Neutrophil (primary cell): ENCODE measurements around the gene LPGAT1.

Experiments
- H3K27ac ChIP-seq: fragments of 200-600 bp; sonication (generic); 2 replicates; pipeline ENCODE4 v1.5.1; 2016; ENCODE audit warnings: mild to moderate bottlenecking, moderate library complexity
- H3K27me3 ChIP-seq: fragments of 200-600 bp; sonication (generic); 2 replicates; pipeline ENCODE4 v1.6.0; 2016; ENCODE audit warnings: mild to moderate bottlenecking
- H3K36me3 ChIP-seq: fragments of 200-600 bp; sonication (generic); 2 replicates; pipeline ENCODE4 v1.5.1; 2017
- H3K4me1 ChIP-seq, 2 experiments: fragments of 200-600 bp in 1 of 2; sonication (generic) in 1 of 2; 1 replicate in 1 of 2; 2 replicates in 1 of 2; pipeline versions ENCODE4 v1.5.1 to v1.6.1; 2013 to 2016; ENCODE audit warnings: low read depth in 1 of 2, low read length in 1 of 2, mild to moderate bottlenecking in 1 of 2, moderate library complexity in 1 of 2; ENCODE audit not compliant: control insufficient read depth in 1 of 2, insufficient read depth in 1 of 2
- H3K4me3 ChIP-seq, 2 experiments: fragments of 200-600 bp in 1 of 2; sonication (generic) in 1 of 2; 1 replicate in 1 of 2; 2 replicates in 1 of 2; pipeline ENCODE4 v1.5.1; 2013 to 2016; ENCODE audit warnings: low read depth in 1 of 2, low read length in 1 of 2, mild to moderate bottlenecking in 1 of 2, moderate library complexity in 1 of 2
- H3K9me3 ChIP-seq: fragments of 200-600 bp; sonication (generic); 2 replicates; pipeline ENCODE4 v1.5.1; 2016
- CTCF ChIP-seq: fragments of 200-600 bp; sonication (generic); IDR thresholded peaks from 2 replicates; pipeline ENCODE4 v1.5.1; 2016; ENCODE audit warnings: antibody characterized with exemption

Gene LPGAT1

GRCh38 chr1:211825980-211826379, 4.6 kb downstream of the LPGAT1 start:
- Histone ChIP-seq H3K27ac (no peak overlapping the region), H3K9me3 (no peaks in the 10 kb centered on the region), H3K4me1 (peaks cover 78 to 84% of the 10 kb centered on the region in 2 experiments), H3K4me3 (no peak overlapping the region), H3K36me3 (peaks cover 17% of the 10 kb centered on the region), H3K27me3 (no peaks in the 10 kb centered on the region)
- no peak for TF ChIP-seq CTCF

DNA sequence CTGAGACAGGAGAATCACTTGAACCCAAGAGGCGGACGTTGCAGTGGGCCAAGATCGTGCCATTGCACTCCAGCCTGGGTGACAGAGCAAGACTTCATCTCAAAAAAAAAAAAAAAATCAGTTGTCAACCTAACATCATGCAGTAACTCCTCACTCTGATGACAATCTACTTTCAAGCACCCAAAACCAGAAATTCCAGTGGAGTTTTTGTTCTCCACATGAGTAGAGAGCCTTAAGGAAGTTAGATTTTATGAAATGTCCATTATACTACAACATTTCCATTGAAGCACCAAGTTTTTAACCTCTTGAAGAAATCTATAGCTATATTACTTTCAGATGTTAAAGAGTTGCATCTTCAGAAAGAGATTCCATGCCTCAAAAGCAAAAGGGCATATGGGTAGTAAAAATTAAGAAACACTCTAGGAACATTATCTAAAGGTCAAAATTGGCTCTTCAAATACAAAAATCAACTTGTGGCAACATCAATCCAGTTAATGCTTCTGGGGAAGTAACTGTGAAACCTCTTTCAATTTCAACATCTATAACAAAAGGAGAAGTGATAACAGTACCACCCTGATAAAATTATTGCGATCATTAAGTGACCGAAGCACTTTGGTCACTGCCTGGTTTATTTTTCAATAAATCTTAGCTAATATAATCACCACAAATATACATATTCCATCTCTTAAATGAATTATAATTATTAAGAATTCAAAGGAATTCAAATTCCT, 7.7 kb downstream of the LPGAT1 start:
- Histone ChIP-seq H3K9me3 (no peaks in the 10 kb centered on the region), H3K4me3 (peak overlapping the region in 1 of 2 experiments; percentile 11), H3K4me1 (peaks cover 68 to 82% of the 10 kb centered on the region in 2 experiments), H3K36me3 (peaks cover 28% of the 10 kb centered on the region), H3K27ac (peak overlapping the region; percentile 80), H3K27me3 (no peaks in the 10 kb centered on the region)
- no peak for TF ChIP-seq CTCF

DNA sequence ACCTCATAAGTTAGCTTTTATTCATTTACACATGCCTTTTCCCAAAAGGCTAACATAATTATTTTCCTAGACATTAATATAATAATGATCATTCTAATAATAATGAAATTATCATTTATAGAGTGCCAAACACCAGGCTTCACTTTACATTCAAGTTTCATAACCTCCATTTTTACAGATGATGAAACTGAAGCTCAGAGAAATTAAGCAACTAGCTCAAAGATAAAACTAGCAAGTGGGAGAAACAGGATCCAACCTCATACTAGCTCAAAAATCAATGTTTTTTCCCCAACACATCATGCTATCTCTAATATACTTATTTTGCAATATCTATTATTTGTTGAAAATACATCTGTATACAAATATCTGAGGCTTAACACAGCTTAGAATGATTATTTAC, 14.0 kb downstream of the LPGAT1 start:
- H3K4me3 ChIP-seq: no peak overlapping the region
- H3K4me1 ChIP-seq: peaks cover 76 to 85% of the 10 kb centered on the region in 2 experiments
- H3K36me3 ChIP-seq: peaks cover 11% of the 10 kb centered on the region
- H3K27ac ChIP-seq: peak overlapping the region; percentile 86
- H3K9me3 ChIP-seq: no peaks in the 10 kb centered on the region
- no peaks in the 10 kb centered on the region for H3K27me3 ChIP-seq
- no peak for TF ChIP-seq CTCF

DNA sequence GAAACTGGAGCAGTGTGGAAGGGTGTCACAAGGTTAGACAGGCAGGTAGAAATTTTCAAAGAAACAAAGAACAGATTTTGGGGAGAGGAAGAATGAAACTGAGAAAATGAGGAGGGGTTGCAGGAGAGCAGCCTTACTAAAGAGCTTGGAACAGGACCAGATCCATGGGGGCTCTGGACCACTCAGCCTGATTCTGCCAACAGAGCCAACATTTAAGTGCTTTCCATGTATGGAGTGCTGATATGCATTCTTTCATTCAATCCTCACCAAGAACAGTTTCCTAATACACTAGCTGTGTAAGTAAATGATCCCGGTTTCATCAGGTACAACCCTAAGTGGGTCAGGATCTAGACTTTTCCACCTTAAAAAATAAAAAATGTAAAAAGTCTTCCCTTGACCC, 16.2 kb downstream of the LPGAT1 start:
- Histone ChIP-seq H3K4me1 (peaks cover 74 to 89% of the 10 kb centered on the region in 2 experiments), H3K36me3 (peaks cover 12% of the 10 kb centered on the region), H3K27ac (peak overlapping the region; percentile 86), H3K4me3 (peak overlapping the region in 1 of 2 experiments; percentile 7), H3K9me3 (no peaks in the 10 kb centered on the region), H3K27me3 (no peaks in the 10 kb centered on the region)
- TF ChIP-seq CTCF: no peak

DNA sequence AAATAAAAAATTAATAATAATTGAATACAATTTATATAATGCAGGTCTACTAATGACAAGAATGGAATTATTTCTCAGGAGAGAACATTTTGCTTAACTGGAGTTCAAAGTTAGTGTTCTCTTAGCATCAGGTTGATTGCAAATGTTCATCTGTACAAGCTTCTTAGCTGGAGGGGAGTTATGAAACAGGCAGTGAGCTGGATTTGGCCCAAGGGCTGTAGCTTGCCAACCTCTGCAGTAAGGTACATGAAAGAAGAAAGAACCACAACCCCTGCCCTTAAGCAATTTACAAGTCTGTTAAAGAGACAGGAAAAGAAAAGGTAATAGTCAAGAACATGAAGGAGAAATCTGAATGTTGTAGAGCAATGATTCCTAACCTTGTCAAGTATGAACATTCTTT, 17.0 kb downstream of the LPGAT1 start:
- peaks cover 74 to 90% of the 10 kb centered on the region in 2 experiments for H3K4me1 ChIP-seq
- H3K27me3 ChIP-seq: no peaks in the 10 kb centered on the region
- peaks cover 8% of the 10 kb centered on the region for H3K36me3 ChIP-seq
- no peak for TF ChIP-seq CTCF
- H3K9me3 ChIP-seq: no peaks in the 10 kb centered on the region
- H3K4me3 ChIP-seq: no peak overlapping the region
- peak overlapping the region; percentile 86 for H3K27ac ChIP-seq
